Measurements from ENCODE around the gene ROR1.
A peak's percentile ranks its signal among the peaks of the same experiment; 100 is the strongest.

DNA sequence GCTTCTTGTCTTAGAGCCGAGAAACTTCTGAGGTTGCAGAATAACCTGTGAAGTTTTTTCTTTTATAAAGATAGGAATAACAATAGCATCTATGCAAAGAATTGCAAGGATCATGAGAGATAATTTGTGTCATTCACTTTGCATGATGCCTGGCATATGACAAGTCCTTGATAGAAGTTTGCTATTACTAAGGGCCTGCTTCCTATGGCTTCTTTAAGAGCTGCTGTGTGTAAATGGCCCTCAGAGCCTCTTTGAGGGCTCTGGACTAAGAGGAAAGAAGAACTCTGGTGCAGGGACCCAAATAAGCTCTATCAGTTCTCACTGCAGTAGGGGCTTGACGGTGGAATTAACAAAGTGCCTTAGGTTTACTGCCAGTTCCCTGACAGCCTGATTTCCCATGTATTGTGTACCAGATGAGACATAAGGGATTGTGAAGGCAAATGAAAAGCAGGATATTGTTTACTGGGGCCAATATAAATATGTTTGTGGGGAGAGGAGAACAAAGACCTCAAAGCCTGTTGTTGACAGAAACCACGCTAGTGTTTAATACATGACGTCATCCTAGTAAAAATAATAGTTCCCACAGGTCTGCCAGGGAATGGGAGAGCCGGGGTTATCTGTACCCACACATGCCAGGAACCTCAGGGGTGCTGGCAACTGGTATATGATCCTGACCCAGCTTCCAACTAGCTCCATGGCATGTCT, 298.4 kb downstream of the ROR1 start:
- TF ChIP-seq, protein P1, sequence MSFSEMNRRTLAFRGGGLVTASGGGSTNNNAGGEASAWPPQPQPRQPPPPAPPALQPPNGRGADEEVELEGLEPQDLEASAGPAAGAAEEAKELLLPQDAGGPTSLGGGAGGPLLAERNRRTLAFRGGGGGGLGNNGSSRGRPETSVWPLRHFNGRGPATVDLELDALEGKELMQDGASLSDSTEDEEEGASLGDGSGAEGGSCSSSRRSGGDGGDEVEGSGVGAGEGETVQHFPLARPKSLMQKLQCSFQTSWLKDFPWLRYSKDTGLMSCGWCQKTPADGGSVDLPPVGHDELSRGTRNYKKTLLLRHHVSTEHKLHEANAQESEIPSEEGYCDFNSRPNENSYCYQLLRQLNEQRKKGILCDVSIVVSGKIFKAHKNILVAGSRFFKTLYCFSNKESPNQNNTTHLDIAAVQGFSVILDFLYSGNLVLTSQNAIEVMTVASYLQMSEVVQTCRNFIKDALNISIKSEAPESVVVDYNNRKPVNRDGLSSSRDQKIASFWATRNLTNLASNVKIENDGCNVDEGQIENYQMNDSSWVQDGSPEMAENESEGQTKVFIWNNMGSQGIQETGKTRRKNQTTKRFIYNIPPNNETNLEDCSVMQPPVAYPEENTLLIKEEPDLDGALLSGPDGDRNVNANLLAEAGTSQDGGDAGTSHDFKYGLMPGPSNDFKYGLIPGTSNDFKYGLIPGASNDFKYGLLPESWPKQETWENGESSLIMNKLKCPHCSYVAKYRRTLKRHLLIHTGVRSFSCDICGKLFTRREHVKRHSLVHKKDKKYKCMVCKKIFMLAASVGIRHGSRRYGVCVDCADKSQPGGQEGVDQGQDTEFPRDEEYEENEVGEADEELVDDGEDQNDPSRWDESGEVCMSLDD (tag by site-specific recombination; IDR thresholded peaks at IDR 0.05), result no peak
- TF ChIP-seq, protein P2, sequence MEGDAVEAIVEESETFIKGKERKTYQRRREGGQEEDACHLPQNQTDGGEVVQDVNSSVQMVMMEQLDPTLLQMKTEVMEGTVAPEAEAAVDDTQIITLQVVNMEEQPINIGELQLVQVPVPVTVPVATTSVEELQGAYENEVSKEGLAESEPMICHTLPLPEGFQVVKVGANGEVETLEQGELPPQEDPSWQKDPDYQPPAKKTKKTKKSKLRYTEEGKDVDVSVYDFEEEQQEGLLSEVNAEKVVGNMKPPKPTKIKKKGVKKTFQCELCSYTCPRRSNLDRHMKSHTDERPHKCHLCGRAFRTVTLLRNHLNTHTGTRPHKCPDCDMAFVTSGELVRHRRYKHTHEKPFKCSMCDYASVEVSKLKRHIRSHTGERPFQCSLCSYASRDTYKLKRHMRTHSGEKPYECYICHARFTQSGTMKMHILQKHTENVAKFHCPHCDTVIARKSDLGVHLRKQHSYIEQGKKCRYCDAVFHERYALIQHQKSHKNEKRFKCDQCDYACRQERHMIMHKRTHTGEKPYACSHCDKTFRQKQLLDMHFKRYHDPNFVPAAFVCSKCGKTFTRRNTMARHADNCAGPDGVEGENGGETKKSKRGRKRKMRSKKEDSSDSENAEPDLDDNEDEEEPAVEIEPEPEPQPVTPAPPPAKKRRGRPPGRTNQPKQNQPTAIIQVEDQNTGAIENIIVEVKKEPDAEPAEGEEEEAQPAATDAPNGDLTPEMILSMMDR (tag by site-specific recombination; IDR thresholded peaks at IDR 0.05), result no peak
- TF ChIP-seq, protein P3, sequence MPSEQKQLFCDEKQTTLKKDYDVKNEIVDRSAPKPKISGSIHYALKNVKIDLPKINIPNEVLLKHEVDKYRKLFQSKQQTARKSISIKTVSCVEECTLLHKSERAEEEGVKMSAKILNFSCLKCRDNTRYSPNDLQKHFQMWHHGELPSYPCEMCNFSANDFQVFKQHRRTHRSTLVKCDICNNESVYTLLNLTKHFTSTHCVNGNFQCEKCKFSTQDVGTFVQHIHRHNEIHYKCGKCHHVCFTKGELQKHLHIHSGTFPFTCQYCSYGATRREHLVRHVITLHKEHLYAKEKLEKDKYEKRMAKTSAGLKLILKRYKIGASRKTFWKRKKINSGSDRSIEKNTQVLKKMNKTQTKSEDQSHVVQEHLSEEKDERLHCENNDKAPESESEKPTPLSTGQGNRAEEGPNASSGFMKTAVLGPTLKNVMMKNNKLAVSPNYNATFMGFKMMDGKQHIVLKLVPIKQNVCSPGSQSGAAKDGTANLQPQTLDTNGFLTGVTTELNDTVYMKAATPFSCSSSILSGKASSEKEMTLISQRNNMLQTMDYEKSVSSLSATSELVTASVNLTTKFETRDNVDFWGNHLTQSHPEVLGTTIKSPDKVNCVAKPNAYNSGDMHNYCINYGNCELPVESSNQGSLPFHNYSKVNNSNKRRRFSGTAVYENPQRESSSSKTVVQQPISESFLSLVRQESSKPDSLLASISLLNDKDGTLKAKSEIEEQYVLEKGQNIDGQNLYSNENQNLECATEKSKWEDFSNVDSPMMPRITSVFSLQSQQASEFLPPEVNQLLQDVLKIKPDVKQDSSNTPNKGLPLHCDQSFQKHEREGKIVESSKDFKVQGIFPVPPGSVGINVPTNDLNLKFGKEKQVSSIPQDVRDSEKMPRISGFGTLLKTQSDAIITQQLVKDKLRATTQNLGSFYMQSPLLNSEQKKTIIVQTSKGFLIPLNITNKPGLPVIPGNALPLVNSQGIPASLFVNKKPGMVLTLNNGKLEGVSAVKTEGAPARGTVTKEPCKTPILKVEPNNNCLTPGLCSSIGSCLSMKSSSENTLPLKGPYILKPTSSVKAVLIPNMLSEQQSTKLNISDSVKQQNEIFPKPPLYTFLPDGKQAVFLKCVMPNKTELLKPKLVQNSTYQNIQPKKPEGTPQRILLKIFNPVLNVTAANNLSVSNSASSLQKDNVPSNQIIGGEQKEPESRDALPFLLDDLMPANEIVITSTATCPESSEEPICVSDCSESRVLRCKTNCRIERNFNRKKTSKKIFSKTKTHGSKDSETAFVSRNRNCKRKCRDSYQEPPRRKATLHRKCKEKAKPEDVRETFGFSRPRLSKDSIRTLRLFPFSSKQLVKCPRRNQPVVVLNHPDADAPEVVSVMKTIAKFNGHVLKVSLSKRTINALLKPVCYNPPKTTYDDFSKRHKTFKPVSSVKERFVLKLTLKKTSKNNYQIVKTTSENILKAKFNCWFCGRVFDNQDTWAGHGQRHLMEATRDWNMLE (tag by site-specific recombination; conservative IDR thresholded peaks at IDR 0.05; ENCODE audit: low read depth), result no peak
- TF ChIP-seq, protein P4, sequence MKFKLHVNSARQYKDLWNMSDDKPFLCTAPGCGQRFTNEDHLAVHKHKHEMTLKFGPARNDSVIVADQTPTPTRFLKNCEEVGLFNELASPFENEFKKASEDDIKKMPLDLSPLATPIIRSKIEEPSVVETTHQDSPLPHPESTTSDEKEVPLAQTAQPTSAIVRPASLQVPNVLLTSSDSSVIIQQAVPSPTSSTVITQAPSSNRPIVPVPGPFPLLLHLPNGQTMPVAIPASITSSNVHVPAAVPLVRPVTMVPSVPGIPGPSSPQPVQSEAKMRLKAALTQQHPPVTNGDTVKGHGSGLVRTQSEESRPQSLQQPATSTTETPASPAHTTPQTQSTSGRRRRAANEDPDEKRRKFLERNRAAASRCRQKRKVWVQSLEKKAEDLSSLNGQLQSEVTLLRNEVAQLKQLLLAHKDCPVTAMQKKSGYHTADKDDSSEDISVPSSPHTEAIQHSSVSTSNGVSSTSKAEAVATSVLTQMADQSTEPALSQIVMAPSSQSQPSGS (tag by site-specific recombination; IDR thresholded peaks at IDR 0.05; ENCODE audit: low read depth), result peak; percentile 97
- TF ChIP-seq, protein P5, sequence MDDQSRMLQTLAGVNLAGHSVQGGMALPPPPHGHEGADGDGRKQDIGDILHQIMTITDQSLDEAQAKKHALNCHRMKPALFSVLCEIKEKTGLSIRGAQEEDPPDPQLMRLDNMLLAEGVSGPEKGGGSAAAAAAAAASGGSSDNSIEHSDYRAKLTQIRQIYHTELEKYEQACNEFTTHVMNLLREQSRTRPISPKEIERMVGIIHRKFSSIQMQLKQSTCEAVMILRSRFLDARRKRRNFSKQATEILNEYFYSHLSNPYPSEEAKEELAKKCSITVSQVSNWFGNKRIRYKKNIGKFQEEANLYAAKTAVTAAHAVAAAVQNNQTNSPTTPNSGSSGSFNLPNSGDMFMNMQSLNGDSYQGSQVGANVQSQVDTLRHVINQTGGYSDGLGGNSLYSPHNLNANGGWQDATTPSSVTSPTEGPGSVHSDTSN (CRISPR knock-in tag; IDR thresholded peaks at IDR 0.05), result no peak
- TF ChIP-seq, protein P6, sequence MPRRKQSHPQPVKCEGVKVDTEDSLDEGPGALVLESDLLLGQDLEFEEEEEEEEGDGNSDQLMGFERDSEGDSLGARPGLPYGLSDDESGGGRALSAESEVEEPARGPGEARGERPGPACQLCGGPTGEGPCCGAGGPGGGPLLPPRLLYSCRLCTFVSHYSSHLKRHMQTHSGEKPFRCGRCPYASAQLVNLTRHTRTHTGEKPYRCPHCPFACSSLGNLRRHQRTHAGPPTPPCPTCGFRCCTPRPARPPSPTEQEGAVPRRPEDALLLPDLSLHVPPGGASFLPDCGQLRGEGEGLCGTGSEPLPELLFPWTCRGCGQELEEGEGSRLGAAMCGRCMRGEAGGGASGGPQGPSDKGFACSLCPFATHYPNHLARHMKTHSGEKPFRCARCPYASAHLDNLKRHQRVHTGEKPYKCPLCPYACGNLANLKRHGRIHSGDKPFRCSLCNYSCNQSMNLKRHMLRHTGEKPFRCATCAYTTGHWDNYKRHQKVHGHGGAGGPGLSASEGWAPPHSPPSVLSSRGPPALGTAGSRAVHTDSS (tag by site-specific recombination; IDR thresholded peaks at IDR 0.05), result no peak
- no peak for TF ChIP-seq KLF10 (tag by site-specific recombination; IDR thresholded peaks at IDR 0.05)
- no peak for TF ChIP-seq PRDM1 (tag by site-specific recombination; IDR thresholded peaks at IDR 0.05)
- TF ChIP-seq ZNF274 (IDR thresholded peaks at IDR 0.05; ENCODE audit: low read length), result no peak
- no peak for TF ChIP-seq ZNF274 (tag by site-specific recombination; IDR thresholded peaks at IDR 0.05; ENCODE audit: borderline replicate concordance)

Measured in HEK293 (cell line).